Vagina (tissue), 2 donors: Measurements from ENCODE around the gene C9orf152.

ENCODE experiments used
- POLR2AphosphoS5 ChIP-seq, 2 donors: sonication (generic); formaldehyde crosslinking; IDR thresholded peaks; one replicate each; pipeline ENCODE4 v1.9.0; 2017; ENCODE audit warnings: antibody characterized with exemption in 2 of 2, mild to moderate bottlenecking in 2 of 2, low read depth in 1 of 2; ENCODE audit not compliant: insufficient read depth in 1 of 2
- TF ChIP-seq, protein P1 (sequence below), 3 experiments: fragments of 450-650 bp in 2 of 3; fragments of 200-600 bp in 1 of 3; sonication (generic) in 1 of 3; IDR thresholded peaks; one replicate each; pipeline ENCODE4 v1.5.1; 2017 to 2019; ENCODE audit warnings: antibody characterized with exemption in 3 of 3, mild to moderate bottlenecking in 2 of 3, moderate library complexity in 2 of 3

DNA sequence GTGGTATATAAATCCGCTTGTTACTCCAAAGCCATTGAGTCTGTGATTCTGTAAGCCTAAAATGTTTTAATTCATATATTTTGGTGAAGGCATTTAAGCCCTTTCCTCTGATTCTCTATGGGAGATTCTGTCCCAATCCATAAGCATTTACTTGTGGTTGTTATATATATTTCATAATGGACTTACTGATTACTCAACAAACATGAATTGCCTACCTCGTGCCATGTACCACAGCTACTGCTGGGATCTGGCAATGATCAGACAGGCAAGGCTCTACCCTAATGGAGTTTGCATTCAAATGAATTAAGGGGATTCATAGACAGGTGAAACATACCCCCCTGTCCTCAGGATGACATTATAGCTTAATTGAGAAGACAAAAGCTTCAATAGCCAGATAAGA lies 54.5 kb downstream of the C9orf152 start:
- TF ChIP-seq, protein P1, sequence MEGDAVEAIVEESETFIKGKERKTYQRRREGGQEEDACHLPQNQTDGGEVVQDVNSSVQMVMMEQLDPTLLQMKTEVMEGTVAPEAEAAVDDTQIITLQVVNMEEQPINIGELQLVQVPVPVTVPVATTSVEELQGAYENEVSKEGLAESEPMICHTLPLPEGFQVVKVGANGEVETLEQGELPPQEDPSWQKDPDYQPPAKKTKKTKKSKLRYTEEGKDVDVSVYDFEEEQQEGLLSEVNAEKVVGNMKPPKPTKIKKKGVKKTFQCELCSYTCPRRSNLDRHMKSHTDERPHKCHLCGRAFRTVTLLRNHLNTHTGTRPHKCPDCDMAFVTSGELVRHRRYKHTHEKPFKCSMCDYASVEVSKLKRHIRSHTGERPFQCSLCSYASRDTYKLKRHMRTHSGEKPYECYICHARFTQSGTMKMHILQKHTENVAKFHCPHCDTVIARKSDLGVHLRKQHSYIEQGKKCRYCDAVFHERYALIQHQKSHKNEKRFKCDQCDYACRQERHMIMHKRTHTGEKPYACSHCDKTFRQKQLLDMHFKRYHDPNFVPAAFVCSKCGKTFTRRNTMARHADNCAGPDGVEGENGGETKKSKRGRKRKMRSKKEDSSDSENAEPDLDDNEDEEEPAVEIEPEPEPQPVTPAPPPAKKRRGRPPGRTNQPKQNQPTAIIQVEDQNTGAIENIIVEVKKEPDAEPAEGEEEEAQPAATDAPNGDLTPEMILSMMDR (IDR thresholded peaks at IDR 0.05): no peak
- no peak for TF ChIP-seq POLR2AphosphoS5 (IDR thresholded peaks at IDR 0.05; ENCODE audit: insufficient read depth in 1 of 2, low read depth in 1 of 2)
